MM.1S (cell line): ENCODE data around the gene MBP.

ENCODE experiments used
- DNase-seq: peaks from one replicate; pipeline ENCODE4 v3.0.0-alpha.2; 2015
- H2AFZ ChIP-seq: fragments of 300-600 bp; sonication (generic); 2 replicates; pipeline ENCODE4 v1.6.0; 2016; ENCODE audit warnings: antibody characterized with exemption, low read length
- H3F3A ChIP-seq: fragments of 300-600 bp; sonication (generic); 2 replicates; pipeline ENCODE4 v1.6.1; 2016; ENCODE audit warnings: mild to moderate bottlenecking, antibody characterized with exemption, low read length, moderate library complexity, mixed read lengths; ENCODE audit not compliant: insufficient read depth
- H3K27ac ChIP-seq: fragments of 300-600 bp; sonication (generic); 2 replicates; pipeline ENCODE4 v1.5.1; 2016; ENCODE audit warnings: mild to moderate bottlenecking, low read length
- H3K27me3 ChIP-seq: fragments of 300-600 bp; sonication (generic); replicated peaks from 2 replicates; pipeline ENCODE4 v1.6.0; 2016; ENCODE audit warnings: low read length; ENCODE audit not compliant: insufficient read depth
- H3K36me3 ChIP-seq: fragments of 300-600 bp; sonication (generic); replicated peaks from 2 replicates; pipeline ENCODE4 v1.6.1; 2016; ENCODE audit warnings: mild to moderate bottlenecking, low read length, mixed read lengths; ENCODE audit not compliant: insufficient read depth
- H3K4me1 ChIP-seq: fragments of 300-600 bp; sonication (generic); 2 replicates; pipeline ENCODE4 v1.6.1; 2016; ENCODE audit warnings: low read length, mixed read lengths
- H3K4me2 ChIP-seq: fragments of 300-600 bp; sonication (generic); 2 replicates; pipeline ENCODE4 v1.6.0; 2016; ENCODE audit warnings: low read depth, low read length
- H3K4me3 ChIP-seq: fragments of 300-600 bp; sonication (generic); 2 replicates; pipeline ENCODE4 v1.5.1; 2016; ENCODE audit warnings: low read length, mixed read lengths
- H3K79me2 ChIP-seq: fragments of 300-600 bp; sonication (generic); 2 replicates; pipeline ENCODE4 v1.6.1; 2016; ENCODE audit warnings: mixed run types, low read length, mixed read lengths
- H3K9ac ChIP-seq: fragments of 300-600 bp; sonication (generic); 2 replicates; pipeline ENCODE4 v1.6.1; 2016; ENCODE audit warnings: low read length, mixed read lengths
- H3K9me2 ChIP-seq: fragments of 300-600 bp; sonication (generic); replicated peaks from 2 replicates; pipeline ENCODE4 v1.6.1; 2016; ENCODE audit warnings: mild to moderate bottlenecking, low read length, mixed read lengths; ENCODE audit not compliant: insufficient read depth
- H3K9me3 ChIP-seq: fragments of 300-600 bp; sonication (generic); replicated peaks from 2 replicates; pipeline ENCODE4 v1.6.1; 2016; ENCODE audit warnings: mild to moderate bottlenecking, low read length, mixed read lengths; ENCODE audit not compliant: insufficient read depth
- H4K20me1 ChIP-seq: fragments of 300-600 bp; sonication (generic); 2 replicates; pipeline ENCODE4 v1.6.1; 2016; ENCODE audit warnings: mild to moderate bottlenecking, low read length, moderate library complexity, mixed read lengths; ENCODE audit not compliant: insufficient read depth
- EZH2 ChIP-seq: fragments of 300-600 bp; sonication (generic); optimal IDR thresholded peaks from 2 replicates; pipeline ENCODE3; 2017; ENCODE audit warnings: low read depth, mild to moderate bottlenecking, antibody characterized with exemption, low read length, mixed read lengths
- EZH2phosphoT487 ChIP-seq: fragments of 300-600 bp; sonication (generic); IDR thresholded peaks from 2 replicates; pipeline ENCODE4 v1.6.1; 2018; ENCODE audit warnings: antibody characterized with exemption, low read length
- TF ChIP-seq, protein P1 (sequence below): fragments of 300-600 bp; sonication (generic); IDR thresholded peaks from 2 replicates; pipeline ENCODE4 v1.5.1; 2016; ENCODE audit warnings: antibody characterized with exemption, low read length, mixed read lengths

The MBP gene

DNA sequence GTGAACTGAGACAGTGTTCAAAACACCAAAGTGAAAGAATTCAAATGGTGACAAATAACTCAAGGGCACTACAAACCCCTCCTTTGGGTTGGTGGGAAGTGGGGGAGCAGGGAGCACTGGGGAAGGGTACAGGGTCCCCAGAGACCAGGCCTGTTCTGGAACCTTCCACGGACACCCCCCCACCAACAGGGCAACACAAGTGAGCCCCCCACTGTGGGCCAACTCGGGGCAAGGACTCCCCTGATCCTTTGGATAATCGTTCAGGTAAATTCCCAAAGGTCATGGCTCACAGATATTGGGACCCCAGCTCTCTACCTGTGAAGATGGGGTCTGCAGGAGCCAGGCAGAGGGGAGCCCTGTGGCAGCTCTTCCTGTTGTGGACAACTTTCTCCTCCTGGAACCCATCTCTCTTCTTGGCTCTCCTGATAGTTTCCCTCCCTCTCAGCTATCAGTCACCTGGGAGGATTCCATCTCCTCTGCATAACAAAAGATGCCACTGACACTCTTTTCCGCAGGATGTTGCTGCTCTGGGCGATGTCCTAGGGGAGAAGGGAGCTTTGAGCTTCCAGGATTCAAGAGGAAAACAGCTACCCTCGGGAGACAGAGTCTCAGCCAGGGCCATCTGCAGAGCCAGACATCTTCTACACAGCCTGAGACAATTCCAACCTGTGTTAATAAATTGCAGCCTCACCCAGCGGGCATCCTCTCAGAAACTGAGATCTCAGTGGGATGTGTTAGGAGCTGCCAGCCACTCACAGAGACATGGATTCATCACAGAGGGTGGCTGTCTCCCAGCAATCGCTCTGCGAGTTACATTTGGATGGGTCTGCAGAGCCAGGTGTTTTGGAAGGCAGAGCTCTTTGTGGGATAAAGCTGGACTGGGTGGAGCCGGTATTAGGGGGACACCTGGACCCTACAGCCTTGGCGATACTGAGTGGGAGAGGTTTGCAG lies 35.4 kb downstream of the MBP start:
- Histone ChIP-seq H3K4me2 (no peak overlapping the region), H3K79me2 (no peaks in the 10 kb centered on the region), H3K4me3 (no peak overlapping the region), H2AFZ (no peak overlapping the region), H3K27ac (no peak overlapping the region), H3K36me3 (no peaks in the 10 kb centered on the region), H3F3A (peaks cover 3% of the 10 kb centered on the region; the same call in 1 of the 2 replicates), H3K4me1 (peaks cover 9% of the 10 kb centered on the region), H3K9ac (no peak overlapping the region), H4K20me1 (no peaks in the 10 kb centered on the region), H3K9me2 (no peaks in the 10 kb centered on the region), H3K9me3 (no peaks in the 10 kb centered on the region), H3K27me3 (no peaks in the 10 kb centered on the region)
- TF ChIP-seq EZH2phosphoT487 (no peak), EZH2 (no peak)
- TF ChIP-seq, protein P1, sequence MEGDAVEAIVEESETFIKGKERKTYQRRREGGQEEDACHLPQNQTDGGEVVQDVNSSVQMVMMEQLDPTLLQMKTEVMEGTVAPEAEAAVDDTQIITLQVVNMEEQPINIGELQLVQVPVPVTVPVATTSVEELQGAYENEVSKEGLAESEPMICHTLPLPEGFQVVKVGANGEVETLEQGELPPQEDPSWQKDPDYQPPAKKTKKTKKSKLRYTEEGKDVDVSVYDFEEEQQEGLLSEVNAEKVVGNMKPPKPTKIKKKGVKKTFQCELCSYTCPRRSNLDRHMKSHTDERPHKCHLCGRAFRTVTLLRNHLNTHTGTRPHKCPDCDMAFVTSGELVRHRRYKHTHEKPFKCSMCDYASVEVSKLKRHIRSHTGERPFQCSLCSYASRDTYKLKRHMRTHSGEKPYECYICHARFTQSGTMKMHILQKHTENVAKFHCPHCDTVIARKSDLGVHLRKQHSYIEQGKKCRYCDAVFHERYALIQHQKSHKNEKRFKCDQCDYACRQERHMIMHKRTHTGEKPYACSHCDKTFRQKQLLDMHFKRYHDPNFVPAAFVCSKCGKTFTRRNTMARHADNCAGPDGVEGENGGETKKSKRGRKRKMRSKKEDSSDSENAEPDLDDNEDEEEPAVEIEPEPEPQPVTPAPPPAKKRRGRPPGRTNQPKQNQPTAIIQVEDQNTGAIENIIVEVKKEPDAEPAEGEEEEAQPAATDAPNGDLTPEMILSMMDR: no peak
- DNase-seq: no peak

DNA sequence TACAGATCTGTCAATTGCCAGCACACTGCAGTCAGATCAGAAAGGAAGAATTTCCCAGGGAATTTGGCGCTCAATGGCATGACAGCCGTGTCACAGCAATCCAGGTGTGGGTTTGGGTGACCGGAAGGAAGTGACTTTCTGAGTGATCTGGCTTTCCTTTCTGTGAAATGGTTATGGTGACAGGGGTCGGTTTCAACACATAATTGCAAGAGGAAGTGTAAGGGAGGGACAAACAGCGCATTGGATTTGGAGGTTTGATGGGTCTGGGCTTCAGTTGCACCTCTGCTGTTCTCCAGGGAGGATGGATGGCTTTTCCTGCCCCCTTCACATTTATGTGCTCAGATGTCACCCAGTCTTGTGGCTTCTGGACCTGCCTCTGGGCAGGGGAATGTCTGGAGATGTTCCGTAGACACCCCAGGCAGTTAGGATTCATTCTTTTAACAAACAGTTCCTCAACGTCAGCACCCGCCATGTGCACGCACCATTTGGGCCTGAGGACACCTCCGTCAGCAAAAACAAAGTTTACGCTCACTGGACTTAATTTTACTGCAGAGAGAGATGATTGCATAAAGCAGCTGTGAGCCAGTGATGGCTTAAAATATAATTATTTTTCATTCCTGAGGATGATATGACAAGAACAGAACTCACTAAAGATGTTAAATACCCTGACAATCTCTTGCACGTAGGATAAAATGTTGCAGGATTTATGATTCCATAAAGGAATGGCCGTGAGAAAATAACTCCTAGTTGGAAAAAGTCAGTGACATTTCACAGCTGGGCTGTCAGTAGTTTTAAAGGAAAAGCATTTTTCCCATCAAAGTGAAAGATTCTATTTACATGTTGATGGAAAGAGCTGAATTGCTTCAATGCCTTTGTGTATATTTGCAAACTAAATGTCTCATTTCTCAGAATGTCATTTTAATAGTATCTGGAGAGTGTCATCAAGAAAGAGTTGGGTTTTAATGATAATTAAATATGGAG lies 36.9 kb downstream of the MBP start:
- no peaks in the 10 kb centered on the region for H3K79me2 ChIP-seq
- TF ChIP-seq, protein P1: no peak
- TF ChIP-seq EZH2: no peak
- no peak for TF ChIP-seq EZH2phosphoT487
- no peak overlapping the region for H3K9ac ChIP-seq
- DNase-seq: no peak
- H3K36me3 ChIP-seq: no peaks in the 10 kb centered on the region
- no peaks in the 10 kb centered on the region for H4K20me1 ChIP-seq
- no peaks in the 10 kb centered on the region for H3F3A ChIP-seq
- no peak overlapping the region for H2AFZ ChIP-seq
- H3K4me1 ChIP-seq: no peaks in the 10 kb centered on the region
- no peak overlapping the region for H3K4me2 ChIP-seq
- H3K27ac ChIP-seq: no peak overlapping the region
- H3K9me2 ChIP-seq: no peaks in the 10 kb centered on the region
- no peaks in the 10 kb centered on the region for H3K27me3 ChIP-seq
- no peak overlapping the region for H3K4me3 ChIP-seq
- no peaks in the 10 kb centered on the region for H3K9me3 ChIP-seq

- DNase-seq: no peak
- H3K4me3 ChIP-seq: no peak overlapping the region
- no peaks in the 10 kb centered on the region for H3K9me3 ChIP-seq
- H3K27ac ChIP-seq: no peak overlapping the region
- H3K4me2 ChIP-seq: no peak overlapping the region
- H3K9me2 ChIP-seq: no peaks in the 10 kb centered on the region
- H3K79me2 ChIP-seq: no peaks in the 10 kb centered on the region
- H3K27me3 ChIP-seq: no peaks in the 10 kb centered on the region
- no peaks in the 10 kb centered on the region for H3K36me3 ChIP-seq
- no peak overlapping the region for H3K9ac ChIP-seq
- TF ChIP-seq EZH2 (no peak), EZH2phosphoT487 (no peak)
- TF ChIP-seq, protein P1: no peak
- no peaks in the 10 kb centered on the region for H4K20me1 ChIP-seq
- no peaks in the 10 kb centered on the region for H3K4me1 ChIP-seq
- no peaks in the 10 kb centered on the region for H3F3A ChIP-seq
- no peak overlapping the region for H2AFZ ChIP-seq
Observed at GRCh38 chr18:77093586-77093985, 39.0 kb downstream of the MBP start.
